ENCODE measurements around the gene CCDC9B.

CCDC9B gene

GRCh38 chr15:40323239-40323952 is 17.3 kb downstream of the CCDC9B start, which contains the start of gene INAFM2:
Gene INAFM2 (plus strand): TSS chr15:40323692. CDS start chr15:40324056, 364 bp downstream.
- Histone ChIP-seq H3K27ac (ENCODE audit: low read length) (no peak within 1 kb of the TSS), H3K9ac (ENCODE audit: low read length) (no peak within 1 kb of the TSS), H3K9me3 (ENCODE audit: control insufficient read depth, low read depth, low read length) (no peaks in the 10 kb centered on the region), H3K4me3 (ENCODE audit: low read length) (peak within 1 kb of the TSS; percentile 61), H3K4me1 (ENCODE audit: control insufficient read depth, low read depth, low read length) (peaks cover 50% of the 10 kb centered on the region), H3K27me3 (ENCODE audit: control insufficient read depth, insufficient read depth, low read length) (peaks cover 45% of the 10 kb centered on the region), H3K36me3 (ENCODE audit: control insufficient read depth, low read depth, low read length) (no peaks in the 10 kb centered on the region)

- peaks cover 43% of the 10 kb centered on the region for H3K4me1 ChIP-seq (ENCODE audit: control insufficient read depth, low read depth, low read length)
- no peaks in the 10 kb centered on the region for H3K36me3 ChIP-seq (ENCODE audit: control insufficient read depth, low read depth, low read length)
- peaks cover 45% of the 10 kb centered on the region for H3K27me3 ChIP-seq (ENCODE audit: control insufficient read depth, insufficient read depth, low read length)
- no peak overlapping the region for H3K27ac ChIP-seq (ENCODE audit: low read length)
- peak overlapping the region; percentile 61 for H3K4me3 ChIP-seq (ENCODE audit: low read length)
- no peaks in the 10 kb centered on the region for H3K9me3 ChIP-seq (ENCODE audit: control insufficient read depth, low read depth, low read length)
- H3K9ac ChIP-seq (ENCODE audit: low read length), result no peak overlapping the region
These were observed 18.1 kb downstream of the CCDC9B start for GRCh38 chr15:40322531-40323238.

GRCh38 chr15:40320931-40321371 is 19.8 kb downstream of the CCDC9B start:
- no peak overlapping the region for H3K27ac ChIP-seq (ENCODE audit: low read length)
- no peak overlapping the region for H3K9ac ChIP-seq (ENCODE audit: low read length)

GRCh38 chr15:40320409-40320808 is 20.3 kb downstream of the CCDC9B start:
- Histone ChIP-seq H3K4me3 (ENCODE audit: low read length) (no peak overlapping the region), H3K27me3 (ENCODE audit: control insufficient read depth, insufficient read depth, low read length) (peaks cover 30% of the 10 kb centered on the region), H3K9ac (ENCODE audit: low read length) (no peak overlapping the region), H3K4me1 (ENCODE audit: control insufficient read depth, low read depth, low read length) (peaks cover 20% of the 10 kb centered on the region), H3K9me3 (ENCODE audit: control insufficient read depth, low read depth, low read length) (no peaks in the 10 kb centered on the region), H3K36me3 (ENCODE audit: control insufficient read depth, low read depth, low read length) (no peaks in the 10 kb centered on the region), H3K27ac (ENCODE audit: low read length) (no peak overlapping the region)

More at GRCh38 chr15:40320931-40321371, 19.8 kb downstream of the CCDC9B start:
- peaks cover 25% of the 10 kb centered on the region for H3K4me1 ChIP-seq (ENCODE audit: control insufficient read depth, low read depth, low read length)
- no peak overlapping the region for H3K4me3 ChIP-seq (ENCODE audit: low read length)
- no peaks in the 10 kb centered on the region for H3K36me3 ChIP-seq (ENCODE audit: control insufficient read depth, low read depth, low read length)
- no peaks in the 10 kb centered on the region for H3K9me3 ChIP-seq (ENCODE audit: control insufficient read depth, low read depth, low read length)
- peaks cover 36% of the 10 kb centered on the region for H3K27me3 ChIP-seq (ENCODE audit: control insufficient read depth, insufficient read depth, low read length)

GRCh38 chr15:40317580-40317979 is 23.2 kb downstream of the CCDC9B start:
- Histone ChIP-seq H3K9ac (ENCODE audit: low read length) (no peak overlapping the region), H3K27me3 (ENCODE audit: control insufficient read depth, insufficient read depth, low read length) (peaks cover 21% of the 10 kb centered on the region), H3K27ac (ENCODE audit: low read length) (no peak overlapping the region), H3K9me3 (ENCODE audit: control insufficient read depth, low read depth, low read length) (no peaks in the 10 kb centered on the region), H3K4me1 (ENCODE audit: control insufficient read depth, low read depth, low read length) (peaks cover 8% of the 10 kb centered on the region), H3K4me3 (ENCODE audit: low read length) (no peak overlapping the region), H3K36me3 (ENCODE audit: control insufficient read depth, low read depth, low read length) (no peaks in the 10 kb centered on the region)

- Histone ChIP-seq H3K9me3 (ENCODE audit: control insufficient read depth, low read depth, low read length) (no peaks in the 10 kb centered on the region), H3K27me3 (ENCODE audit: control insufficient read depth, insufficient read depth, low read length) (peaks cover 14% of the 10 kb centered on the region), H3K4me1 (ENCODE audit: control insufficient read depth, low read depth, low read length) (peaks cover 7% of the 10 kb centered on the region), H3K27ac (ENCODE audit: low read length) (no peak overlapping the region), H3K4me3 (ENCODE audit: low read length) (no peak overlapping the region), H3K9ac (ENCODE audit: low read length) (no peak overlapping the region), H3K36me3 (ENCODE audit: control insufficient read depth, low read depth, low read length) (no peaks in the 10 kb centered on the region)
These were observed 23.8 kb downstream of the CCDC9B start for GRCh38 chr15:40316931-40317330.

DNA sequence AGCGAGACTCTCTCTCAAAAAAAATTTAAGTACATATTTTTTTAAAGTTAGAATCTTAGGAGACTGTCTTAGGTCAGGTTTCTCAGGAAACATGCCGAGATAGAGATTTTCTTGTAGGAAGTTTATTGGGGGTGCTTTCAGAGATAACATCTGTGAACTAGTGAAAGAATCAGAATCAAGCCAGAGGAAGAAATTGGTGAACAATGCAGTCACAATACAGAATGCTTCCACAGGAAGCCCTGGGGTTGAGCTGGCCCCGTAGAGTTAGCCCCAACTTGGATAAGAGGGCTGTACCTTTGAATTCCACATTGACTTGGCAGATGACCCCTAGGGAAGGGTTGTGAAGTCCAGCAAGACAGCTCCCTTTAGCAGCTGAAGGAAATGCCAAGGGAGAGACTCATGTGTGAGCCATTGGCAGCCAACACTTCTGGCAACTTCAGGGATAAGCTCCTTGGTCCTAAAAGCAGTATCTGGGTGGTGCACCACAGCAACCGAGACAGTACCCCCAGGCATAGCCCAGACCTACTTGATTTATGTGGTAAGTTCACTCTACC is 25.9 kb downstream of the CCDC9B start:
- H3K4me3 ChIP-seq (ENCODE audit: low read length), result no peak overlapping the region
- H3K36me3 ChIP-seq (ENCODE audit: control insufficient read depth, low read depth, low read length), result no peaks in the 10 kb centered on the region
- no peak overlapping the region for H3K9ac ChIP-seq (ENCODE audit: low read length)
- no peak overlapping the region for H3K27ac ChIP-seq (ENCODE audit: low read length)
- peaks cover 4% of the 10 kb centered on the region for H3K27me3 ChIP-seq (ENCODE audit: control insufficient read depth, insufficient read depth, low read length)
- no peaks in the 10 kb centered on the region for H3K4me1 ChIP-seq (ENCODE audit: control insufficient read depth, low read depth, low read length)
- no peaks in the 10 kb centered on the region for H3K9me3 ChIP-seq (ENCODE audit: control insufficient read depth, low read depth, low read length)

- no peak overlapping the region for H3K9ac ChIP-seq (ENCODE audit: low read length)
- no peaks in the 10 kb centered on the region for H3K9me3 ChIP-seq (ENCODE audit: control insufficient read depth, low read depth, low read length)
- H3K36me3 ChIP-seq (ENCODE audit: control insufficient read depth, low read depth, low read length), result no peaks in the 10 kb centered on the region
- peaks cover 4% of the 10 kb centered on the region for H3K27me3 ChIP-seq (ENCODE audit: control insufficient read depth, insufficient read depth, low read length)
- H3K27ac ChIP-seq (ENCODE audit: low read length), result no peak overlapping the region
- no peaks in the 10 kb centered on the region for H3K4me1 ChIP-seq (ENCODE audit: control insufficient read depth, low read depth, low read length)
- no peak overlapping the region for H3K4me3 ChIP-seq (ENCODE audit: low read length)
These were observed 27.0 kb downstream of the CCDC9B start for GRCh38 chr15:40313531-40314398.

DNA sequence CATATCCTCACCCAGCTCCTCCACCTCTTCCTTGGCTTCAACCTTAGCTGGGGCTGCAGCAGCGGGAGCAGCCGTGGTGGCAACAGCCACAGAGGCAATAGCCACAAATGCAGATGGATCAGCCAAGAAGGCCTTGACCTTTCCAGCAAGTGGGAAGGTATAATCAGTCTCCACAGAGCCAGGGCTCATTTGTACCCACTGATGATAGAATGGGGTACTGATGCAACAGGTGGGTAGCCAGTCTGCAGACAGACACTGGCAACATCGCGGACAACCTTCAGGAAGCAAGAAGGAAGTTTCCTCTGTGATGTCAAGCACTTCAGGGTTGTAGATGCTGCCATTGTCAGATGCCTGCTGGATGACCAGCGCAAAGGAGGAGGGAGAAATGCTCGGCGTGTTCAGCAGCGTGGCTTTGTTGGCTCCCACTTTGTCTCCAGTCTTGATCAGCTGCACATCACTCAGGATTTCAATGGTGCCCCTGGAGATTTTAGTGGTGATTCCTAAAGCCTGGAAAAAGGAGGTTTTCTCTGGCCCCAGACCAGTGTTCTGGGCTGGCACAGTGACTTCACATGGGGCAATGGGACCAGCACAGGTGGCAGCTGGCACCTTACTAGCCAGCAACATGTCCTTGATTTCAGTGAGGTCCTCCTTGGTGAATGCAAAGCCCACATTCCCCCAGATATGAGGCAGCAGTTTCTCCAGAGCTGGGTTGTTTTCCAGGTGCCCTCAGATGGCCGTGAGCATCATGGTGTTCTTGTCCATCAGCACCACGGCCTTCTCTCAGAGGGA is 28.2 kb downstream of the CCDC9B start:
- no peak overlapping the region for H3K4me3 ChIP-seq (ENCODE audit: low read length)
- no peaks in the 10 kb centered on the region for H3K9me3 ChIP-seq (ENCODE audit: control insufficient read depth, low read depth, low read length)
- no peak overlapping the region for H3K9ac ChIP-seq (ENCODE audit: low read length)
- H3K4me1 ChIP-seq (ENCODE audit: control insufficient read depth, low read depth, low read length), result no peaks in the 10 kb centered on the region
- H3K36me3 ChIP-seq (ENCODE audit: control insufficient read depth, low read depth, low read length), result no peaks in the 10 kb centered on the region
- H3K27ac ChIP-seq (ENCODE audit: low read length), result no peak overlapping the region
- H3K27me3 ChIP-seq (ENCODE audit: control insufficient read depth, insufficient read depth, low read length), result peaks cover 4% of the 10 kb centered on the region

GRCh38 chr15:40310993-40311392 is 29.7 kb downstream of the CCDC9B start:
- Histone ChIP-seq H3K36me3 (ENCODE audit: control insufficient read depth, low read depth, low read length) (no peaks in the 10 kb centered on the region), H3K27me3 (ENCODE audit: control insufficient read depth, insufficient read depth, low read length) (peaks cover 4% of the 10 kb centered on the region), H3K27ac (ENCODE audit: low read length) (no peak overlapping the region), H3K4me3 (ENCODE audit: low read length) (no peak overlapping the region), H3K9ac (ENCODE audit: low read length) (no peak overlapping the region), H3K4me1 (ENCODE audit: control insufficient read depth, low read depth, low read length) (peaks cover 6% of the 10 kb centered on the region), H3K9me3 (ENCODE audit: control insufficient read depth, low read depth, low read length) (no peaks in the 10 kb centered on the region)
